RWPE1 (cell line): Measurements from ENCODE around the gene EIF5A.

ENCODE experiments used
- CTCF ChIA-PET: fragments of 350-600 bp; sonication (Branson Sonifier 250); formaldehyde crosslinking; extraction: SDS; loops from one replicate; lab custom pipeline; 2021; lab: Yijun Ruan, JAX
- POLR2A ChIA-PET: fragments of 400-600 bp; formaldehyde crosslinking; extraction: SDS; loops from one replicate; lab custom pipeline; 2020; ENCODE audit warnings: antibody characterized with exemption; ENCODE audit not compliant: low non-redundant PET; lab: Yijun Ruan, JAX
- DNase-seq: peaks from one replicate; pipeline ENCODE4 v3.0.0; 2012; ENCODE audit warnings: low spot score
- H3K27ac ChIP-seq: fragments of 450-650 bp; 2 replicates; pipeline ENCODE4 v1.5.1; 2017
- CTCF ChIP-seq: fragments of 450-650 bp; conservative IDR thresholded peaks from 2 replicates; pipeline ENCODE4 v1.5.1; 2017; ENCODE audit warnings: low read depth, mild to moderate bottlenecking

The EIF5A gene

DNA sequence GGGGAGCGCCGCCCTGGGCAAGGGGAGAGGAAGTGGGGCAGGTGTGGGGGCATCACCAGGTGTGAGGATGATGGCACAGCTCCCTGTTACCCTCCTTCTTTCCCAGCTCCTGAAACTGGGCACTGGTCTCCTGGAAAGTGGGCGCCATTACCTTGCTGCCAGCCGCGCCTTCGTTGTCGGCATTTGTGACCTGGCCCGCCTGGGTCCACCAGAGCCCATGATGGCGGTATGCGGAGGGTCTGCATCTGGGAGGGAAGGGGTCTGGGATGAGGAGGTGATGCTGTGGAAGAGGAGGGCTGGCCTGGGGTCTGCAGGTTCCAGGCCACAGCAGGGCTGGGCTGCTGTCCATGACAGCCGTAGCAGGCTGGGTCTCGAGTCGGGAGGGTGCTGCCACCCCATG, 34.4 kb downstream of the EIF5A start:
- ChIA-PET CTCF (no interaction called here), POLR2A (interaction anchor here (0.6 kb wide), 1 partner anchor 100 kb away, joined by 3 read pairs; no protein-coding TSS in a partner anchor)
- H3K27ac ChIP-seq: no peak overlapping the region
- no peak for DNase-seq
- TF ChIP-seq CTCF: no peak

GRCh38 chr17:7343250-7343649, 35.8 kb downstream of the EIF5A start:
- no peak for TF ChIP-seq CTCF
- POLR2A ChIA-PET: no interaction called here
- DNase-seq: no peak
- CTCF ChIA-PET: interaction anchor here (1.5 kb wide), 1 partner anchor 14 kb away, joined by 6 read pairs; the partner anchor contains the start of gene NEURL4
- H3K27ac ChIP-seq: no peak overlapping the region

DNA sequence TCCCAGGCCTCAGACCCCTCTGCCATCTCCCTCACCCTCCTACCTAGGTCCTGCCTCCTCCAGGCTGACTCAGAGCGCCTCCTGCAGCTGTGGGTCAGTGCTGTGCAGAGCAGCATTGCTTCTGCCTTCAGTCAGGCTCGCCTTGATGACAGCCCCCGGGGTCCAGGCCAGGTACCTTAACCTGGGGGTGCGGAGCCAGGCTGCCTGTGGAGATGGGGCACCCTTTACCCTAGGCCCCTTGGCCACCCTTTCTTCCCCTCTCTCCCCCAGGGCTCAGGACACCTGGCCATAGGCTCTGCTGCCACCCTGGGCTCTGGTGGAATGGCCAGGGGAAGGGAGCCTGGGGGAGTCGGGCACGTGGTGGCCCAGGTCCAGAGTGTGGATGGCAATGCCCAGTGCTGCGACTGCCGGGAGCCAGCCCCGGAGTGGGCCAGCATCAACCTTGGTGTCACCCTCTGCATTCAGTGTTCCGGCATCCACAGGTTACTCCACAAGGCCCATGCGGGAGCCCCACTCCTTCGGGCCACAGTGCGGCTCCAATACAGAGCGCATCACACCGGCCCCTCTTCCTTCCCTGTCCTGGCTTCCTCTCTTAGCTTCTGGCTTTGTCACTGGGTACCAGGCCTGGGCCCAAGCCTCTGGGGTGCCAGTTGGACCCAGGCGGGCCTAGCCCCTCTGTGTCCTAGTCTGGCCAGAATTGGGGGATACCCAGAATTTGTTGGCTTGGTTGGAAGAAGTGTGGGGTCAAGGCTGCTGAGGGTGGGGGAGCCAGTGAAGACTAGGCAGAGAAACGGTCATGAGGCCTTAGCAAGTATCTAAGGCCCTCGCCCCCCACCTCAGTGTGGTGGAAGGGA, 39.6 kb downstream of the EIF5A start:
- DNase-seq: no peak
- H3K27ac ChIP-seq: no peak overlapping the region
- ChIA-PET CTCF (interaction anchor here (0.5 to 0.8 kb wide), 3 partner anchors 22 to 29 kb away, joined by 3 to 5 read pairs (median 4); no protein-coding TSS in a partner anchor), POLR2A (no interaction called here)
- no peak for TF ChIP-seq CTCF

DNA sequence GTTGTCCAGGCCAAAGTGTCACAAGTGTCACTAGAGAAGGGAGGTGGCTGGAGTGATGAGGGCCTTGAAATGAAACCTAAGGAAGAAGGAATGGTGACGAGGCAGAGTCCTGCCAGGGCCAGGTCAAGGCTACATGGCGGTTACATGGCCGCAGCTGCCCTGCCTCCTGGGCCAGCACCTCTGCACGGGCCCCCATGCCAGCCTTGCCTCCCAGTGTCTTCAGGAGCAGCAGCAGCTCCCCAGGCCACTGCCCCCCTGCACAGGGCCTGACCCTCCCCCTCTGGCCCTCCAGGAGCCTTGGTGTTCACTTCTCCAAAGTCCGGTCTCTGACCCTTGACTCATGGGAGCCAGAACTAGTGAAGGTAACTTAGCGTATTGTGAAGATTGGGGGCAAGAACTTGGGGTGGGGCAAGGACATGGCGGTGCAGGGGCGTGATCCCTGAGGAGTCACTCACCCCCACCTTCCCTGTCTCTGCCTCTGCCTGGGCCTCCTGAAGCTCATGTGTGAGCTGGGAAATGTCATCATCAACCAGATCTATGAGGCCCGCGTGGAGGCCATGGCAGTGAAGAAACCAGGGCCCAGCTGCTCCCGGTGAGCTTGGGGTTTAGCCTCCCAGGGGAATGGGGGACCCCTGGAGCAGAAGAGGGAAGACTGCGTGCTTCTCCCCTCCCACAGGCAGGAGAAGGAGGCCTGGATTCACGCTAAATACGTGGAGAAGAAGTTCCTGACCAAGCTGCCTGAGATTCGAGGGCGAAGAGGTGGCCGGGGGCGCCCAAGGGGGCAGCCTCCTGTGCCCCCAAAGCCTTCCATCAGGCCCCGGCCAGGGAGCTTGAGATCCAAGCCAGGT, 40.4 kb downstream of the EIF5A start:
- no peak for DNase-seq
- TF ChIP-seq CTCF: no peak
- CTCF ChIA-PET: interaction anchor here (0.5 to 1.0 kb wide), 4 partner anchors 18 to 489 kb away, joined by 3 to 5 read pairs (median 3); no protein-coding TSS in a partner anchor
- POLR2A ChIA-PET: no interaction called here
- peak overlapping the region; percentile 100 for H3K27ac ChIP-seq

- ChIA-PET CTCF (interaction anchor here (1.0 to 1.1 kb wide), 2 partner anchors 19 to 88 kb away, joined by 3 read pairs; no protein-coding TSS in a partner anchor), POLR2A (no interaction called here)
- no peak for DNase-seq
- TF ChIP-seq CTCF: no peak
- peak overlapping the region; percentile 100 for H3K27ac ChIP-seq
Observed at GRCh38 chr17:7348478-7349242, 41.2 kb downstream of the EIF5A start.
